H1 (cell line): ENCODE data around the gene EGR4. TPM values are rescaled to one million over a fixed set of nuclear protein-coding genes. Genes with fewer than 3 reads are reported as not detected.

Experiments used
- CTBP2 ChIP-seq: IDR thresholded peaks from 2 replicates; pipeline ENCODE4 v1.7.0; 2011; ENCODE audit warnings: borderline replicate concordance, mild to moderate bottlenecking, moderate library complexity, mixed read lengths, low read length; ENCODE audit not compliant: insufficient read depth, insufficient read length
- CTCF ChIP-seq, 3 experiments: IDR thresholded peaks; 1 replicate in 2 of 3; 2 replicates in 1 of 3; pipeline versions ENCODE4 v1.5.1 to v1.6.1; 2011; ENCODE audit warnings: low read length in 3 of 3, mild to moderate bottlenecking in 3 of 3, inconsistent platforms in 2 of 3, low read depth in 1 of 3, moderate library complexity in 1 of 3; ENCODE audit not compliant: insufficient read depth in 1 of 3; ENCODE audit errors: control extremely low read depth in 1 of 3
- GABPA ChIP-seq: IDR thresholded peaks from 2 replicates; pipeline ENCODE4 v1.6.1; 2011; ENCODE audit warnings: mild to moderate bottlenecking, low read length, moderate library complexity, borderline replicate concordance; ENCODE audit not compliant: insufficient read depth
- HDAC2 ChIP-seq, 2 experiments: fragments of 300-600 bp in 1 of 2; sonication (generic) in 1 of 2; IDR thresholded peaks; 2 replicates each; pipeline ENCODE4 v1.6.1; 2011 to 2012; ENCODE audit warnings: low read depth in 2 of 2, low read length in 2 of 2, mild to moderate bottlenecking in 2 of 2, moderate library complexity in 2 of 2, borderline replicate concordance in 1 of 2, inconsistent platforms in 1 of 2
- RAD21 ChIP-seq, 2 experiments: IDR thresholded peaks in 1 of 2; conservative IDR thresholded peaks in 1 of 2; 2 replicates each; pipeline ENCODE4 v1.6.1; 2011; ENCODE audit warnings: low read depth in 2 of 2, low read length in 2 of 2, improper control_type of control experiment in 1 of 2, inconsistent platforms in 1 of 2, mild to moderate bottlenecking in 1 of 2, moderate library complexity in 1 of 2
- SIN3A ChIP-seq, 2 experiments: IDR thresholded peaks in 1 of 2; conservative IDR thresholded peaks in 1 of 2; 2 replicates each; pipeline ENCODE4 v1.6.1; 2011 to 2012; ENCODE audit warnings: low read length in 2 of 2, improper control_type of control experiment in 1 of 2, low read depth in 1 of 2, mild to moderate bottlenecking in 1 of 2
- polyA plus RNA-seq, 7 experiments: library from polyadenylated mRNA; depleted of rRNA in 3 of 7; stranded (reverse) in 5 of 7; unstranded in 2 of 7; fragments of >200 nt in 5 of 7; fragments of 200-250 nt in 2 of 7; gene quantifications; 1 replicate in 5 of 7; 2 replicates in 1 of 7; 4 replicates in 1 of 7; pipeline versions ENCODE4 v1.2.1 to v1.2.3, GENCODE V29; 2011 to 2013; ENCODE audit warnings: missing spikeins in 2 of 7, mixed read lengths in 2 of 7
- total RNA-seq: library from RNA; stranded (reverse); fragmentation: NEBNext Ultra II Directional; extraction: Animal tissue kit (Norgen Biotek cat#: 25700); gene quantifications from 2 replicates; pipeline ENCODE4 v1.2.1, GENCODE V29; 2021
- TF ChIP-seq, protein P1 (sequence below): IDR thresholded peaks from 2 replicates; pipeline ENCODE4 v1.6.1; 2011; ENCODE audit warnings: low read depth, mild to moderate bottlenecking, low read length; ENCODE audit not compliant: insufficient read depth

Gene EGR4
- total and polyA plus RNA-seq, 2 of the 8 experiments (the other 6 are each of a cell fraction or from before 2014, with no cell fraction given): 0.20 TPM; not detected in 1

- TF ChIP-seq, protein P1, sequence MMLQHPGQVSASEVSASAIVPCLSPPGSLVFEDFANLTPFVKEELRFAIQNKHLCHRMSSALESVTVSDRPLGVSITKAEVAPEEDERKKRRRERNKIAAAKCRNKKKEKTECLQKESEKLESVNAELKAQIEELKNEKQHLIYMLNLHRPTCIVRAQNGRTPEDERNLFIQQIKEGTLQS: no peak
- no peak for TF ChIP-seq SIN3A (conservative IDR thresholded peaks at IDR 0.05 in 1 of 2, IDR thresholded peaks at IDR 0.05 in 1 of 2; ENCODE audit: low read depth in 1 of 2, low read length in 2 of 2)
- TF ChIP-seq CTBP2: no peak
- TF ChIP-seq RAD21 (IDR thresholded peaks at IDR 0.05 in 1 of 2, conservative IDR thresholded peaks at IDR 0.05 in 1 of 2; ENCODE audit: low read depth in 2 of 2, low read length in 2 of 2): no peak
- no peak for TF ChIP-seq HDAC2 (IDR thresholded peaks at IDR 0.05; ENCODE audit: borderline replicate concordance in 1 of 2, low read depth in 2 of 2, low read length in 2 of 2)
- TF ChIP-seq GABPA: no peak
- TF ChIP-seq CTCF (IDR thresholded peaks at IDR 0.05; ENCODE audit: control extremely low read depth in 1 of 3, insufficient read depth in 1 of 3, low read depth in 1 of 3, low read length in 3 of 3): no peak
Measured at GRCh38 chr2:73254343-73255006, 38.9 kb downstream of the EGR4 start (continued).
